ACC112 (cell line): Measurements from ENCODE around the gene RYR2.

ENCODE experiments used
- H2AFZ ChIP-seq: fragments of 200-600 bp; sonication (generic); one replicate; pipeline ENCODE4 v1.6.0; 2017; ENCODE audit warnings: antibody characterized with exemption, low read length; ENCODE audit not compliant: unreplicated experiment
- H3K27ac ChIP-seq: fragments of 200-600 bp; sonication (generic); 2 replicates; pipeline ENCODE4 v1.5.1; 2014; ENCODE audit warnings: low read depth, mild to moderate bottlenecking, antibody characterized with exemption, low read length, moderate library complexity
- H3K27me3 ChIP-seq: fragments of 200-600 bp; sonication (generic); 2 replicates; pipeline ENCODE4 v1.6.1; 2014; ENCODE audit warnings: mild to moderate bottlenecking, antibody characterized with exemption, low read length, moderate library complexity, mixed read lengths; ENCODE audit not compliant: insufficient read depth
- H3K36me3 ChIP-seq: fragments of 200-600 bp; sonication (generic); 2 replicates; pipeline ENCODE4 v1.6.1; 2016; ENCODE audit warnings: mild to moderate bottlenecking, antibody characterized with exemption, low read length, moderate library complexity, mixed read lengths; ENCODE audit not compliant: insufficient read depth
- H3K4me1 ChIP-seq: fragments of 200-600 bp; sonication (generic); one replicate; pipeline ENCODE4 v1.6.1; 2016; ENCODE audit warnings: low read length, mixed read lengths; ENCODE audit not compliant: insufficient read depth, unreplicated experiment, control insufficient read depth
- H3K4me3 ChIP-seq: fragments of 200-600 bp; sonication (generic); 2 replicates; pipeline ENCODE4 v1.5.1; 2014; ENCODE audit warnings: mild to moderate bottlenecking, low read depth, low read length
- H3K79me2 ChIP-seq: fragments of 200-600 bp; sonication (generic); one replicate; pipeline ENCODE4 v1.6.0; 2016; ENCODE audit warnings: low read length; ENCODE audit not compliant: control insufficient read depth, unreplicated experiment, insufficient read depth

The RYR2 gene

GRCh38 chr1:237763137-237763536, 721.2 kb downstream of the RYR2 start:
- Histone ChIP-seq H2AFZ (no peak overlapping the region), H3K4me1 (no peaks in the 10 kb centered on the region), H3K4me3 (no peak overlapping the region), H3K27me3 (no peaks in the 10 kb centered on the region), H3K27ac (no peak overlapping the region), H3K79me2 (no peaks in the 10 kb centered on the region), H3K36me3 (no peaks in the 10 kb centered on the region)

GRCh38 chr1:237763751-237764150, 721.8 kb downstream of the RYR2 start:
- H3K27me3 ChIP-seq: no peaks in the 10 kb centered on the region
- H3K79me2 ChIP-seq: no peaks in the 10 kb centered on the region
- H3K4me3 ChIP-seq: no peak overlapping the region
- H3K27ac ChIP-seq: no peak overlapping the region
- no peaks in the 10 kb centered on the region for H3K36me3 ChIP-seq
- H3K4me1 ChIP-seq: no peaks in the 10 kb centered on the region
- no peak overlapping the region for H2AFZ ChIP-seq

GRCh38 chr1:237769916-237770315, 727.9 kb downstream of the RYR2 start:
- no peaks in the 10 kb centered on the region for H3K36me3 ChIP-seq
- H3K4me3 ChIP-seq: peak overlapping the region; percentile 49
- no peaks in the 10 kb centered on the region for H3K27me3 ChIP-seq
- H3K4me1 ChIP-seq: no peaks in the 10 kb centered on the region
- H2AFZ ChIP-seq: no peak overlapping the region
- H3K27ac ChIP-seq: no peak overlapping the region
- no peaks in the 10 kb centered on the region for H3K79me2 ChIP-seq

GRCh38 chr1:237772009-237772408, 730.0 kb downstream of the RYR2 start:
- Histone ChIP-seq H3K36me3 (no peaks in the 10 kb centered on the region), H3K79me2 (no peaks in the 10 kb centered on the region), H2AFZ (no peak overlapping the region), H3K4me1 (no peaks in the 10 kb centered on the region), H3K27ac (no peak overlapping the region), H3K4me3 (no peak overlapping the region), H3K27me3 (no peaks in the 10 kb centered on the region)

DNA sequence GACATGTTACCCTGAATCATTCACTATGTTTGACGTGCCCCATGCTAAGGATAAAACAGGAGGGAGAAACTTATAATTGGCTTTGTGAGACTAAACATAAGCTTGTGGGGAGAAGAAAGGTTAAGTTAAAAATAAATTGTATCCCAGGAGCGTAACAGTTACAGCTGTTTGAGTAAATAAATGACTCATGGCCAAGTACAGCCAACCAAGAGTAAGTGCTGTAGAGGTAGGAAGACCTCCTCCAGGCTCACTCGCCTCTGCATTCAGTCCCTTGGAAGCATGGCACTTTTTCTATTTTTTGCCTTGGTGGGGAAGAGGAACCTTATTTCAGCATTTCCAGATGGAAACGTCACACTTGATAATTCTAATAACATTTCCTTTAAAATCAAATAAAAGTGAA, 732.3 kb downstream of the RYR2 start:
- Histone ChIP-seq H3K27ac (no peak overlapping the region), H2AFZ (no peak overlapping the region), H3K36me3 (no peaks in the 10 kb centered on the region), H3K27me3 (no peaks in the 10 kb centered on the region; the same call in 1 of the 2 replicates), H3K4me1 (no peaks in the 10 kb centered on the region), H3K79me2 (no peaks in the 10 kb centered on the region), H3K4me3 (no peak overlapping the region)

DNA sequence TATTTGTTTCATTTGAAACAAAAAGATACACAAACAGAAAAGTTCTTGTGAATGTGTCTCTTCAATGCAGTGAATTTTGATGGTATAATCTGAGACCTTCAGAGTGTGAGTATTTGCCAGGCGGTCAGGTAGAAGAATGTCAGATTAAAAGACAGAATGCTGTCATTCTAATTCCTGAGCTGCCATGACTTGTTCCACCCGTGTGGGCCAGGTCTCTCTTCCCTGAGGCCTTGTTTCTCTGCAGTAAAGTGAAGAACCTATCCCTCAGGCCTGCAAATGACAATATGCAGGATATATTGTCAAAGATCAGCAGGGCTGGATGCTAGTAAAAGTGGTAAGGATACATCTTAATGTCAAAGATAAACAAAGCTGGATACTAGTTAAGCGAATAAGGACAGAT, 737.4 kb downstream of the RYR2 start:
- H3K27me3 ChIP-seq: no peaks in the 10 kb centered on the region; the same call in 1 of the 2 replicates
- H3K36me3 ChIP-seq: no peaks in the 10 kb centered on the region
- no peak overlapping the region for H2AFZ ChIP-seq
- no peak overlapping the region for H3K4me3 ChIP-seq
- no peak overlapping the region for H3K27ac ChIP-seq
- no peaks in the 10 kb centered on the region for H3K4me1 ChIP-seq
- no peaks in the 10 kb centered on the region for H3K79me2 ChIP-seq

- Histone ChIP-seq H3K27ac (no peak overlapping the region), H3K36me3 (no peaks in the 10 kb centered on the region), H2AFZ (no peak overlapping the region), H3K4me1 (no peaks in the 10 kb centered on the region), H3K27me3 (no peaks in the 10 kb centered on the region), H3K79me2 (no peaks in the 10 kb centered on the region), H3K4me3 (no peak overlapping the region)
Measured at GRCh38 chr1:237786066-237786719, 744.2 kb downstream of the RYR2 start.

- H3K4me3 ChIP-seq: no peak overlapping the region
- no peaks in the 10 kb centered on the region for H3K36me3 ChIP-seq
- H3K79me2 ChIP-seq: no peaks in the 10 kb centered on the region
- H3K27ac ChIP-seq: no peak overlapping the region
- no peaks in the 10 kb centered on the region for H3K27me3 ChIP-seq
- no peak overlapping the region for H2AFZ ChIP-seq
- H3K4me1 ChIP-seq: no peaks in the 10 kb centered on the region
Measured at GRCh38 chr1:237788069-237788468, 746.1 kb downstream of the RYR2 start.

GRCh38 chr1:237789619-237790018, 747.6 kb downstream of the RYR2 start:
- H3K27me3 ChIP-seq: no peaks in the 10 kb centered on the region
- no peak overlapping the region for H3K27ac ChIP-seq
- H3K4me3 ChIP-seq: no peak overlapping the region
- no peaks in the 10 kb centered on the region for H3K79me2 ChIP-seq
- H3K4me1 ChIP-seq: no peaks in the 10 kb centered on the region
- no peak overlapping the region for H2AFZ ChIP-seq
- H3K36me3 ChIP-seq: no peaks in the 10 kb centered on the region

GRCh38 chr1:237791592-237791991, 749.6 kb downstream of the RYR2 start:
- Histone ChIP-seq H2AFZ (no peak overlapping the region), H3K4me1 (no peaks in the 10 kb centered on the region), H3K36me3 (no peaks in the 10 kb centered on the region), H3K27ac (no peak overlapping the region), H3K79me2 (no peaks in the 10 kb centered on the region), H3K4me3 (no peak overlapping the region), H3K27me3 (no peaks in the 10 kb centered on the region)

- Histone ChIP-seq H3K79me2 (no peaks in the 10 kb centered on the region), H3K4me1 (no peaks in the 10 kb centered on the region), H3K36me3 (no peaks in the 10 kb centered on the region), H3K27me3 (no peaks in the 10 kb centered on the region), H2AFZ (no peak overlapping the region), H3K4me3 (no peak overlapping the region), H3K27ac (no peak overlapping the region)
Measured at GRCh38 chr1:237792149-237792548, 750.2 kb downstream of the RYR2 start.
